Frontal cortex (tissue), 4 donors: ENCODE data around the gene BRAT1. TPM values are rescaled to one million over a fixed set of nuclear protein-coding genes. Genes with fewer than 3 reads are reported as not detected.

Source experiments
- DNase-seq, 2 donors: peaks; one replicate each; pipeline ENCODE4 v3.0.0; 2012; ENCODE audit warnings: low spot score in 2 of 2
- FAIRE-seq: peaks from 2 replicates; lab custom pipeline; 2012; peaks lifted over from hg19 to GRCh38; lab: Jason Lieb, UNC
- total RNA-seq: library from RNA; depleted of rRNA; stranded (reverse); fragments of >200 nt; gene quantifications from one replicate; pipeline ENCODE4 v1.2.3, GENCODE V29; 2014
- donor health status: control.
- donor health status: control.
- donor health status: control.

BRAT1 gene
- total RNA-seq, 1 donor from 2014 or later: 16.7 TPM

DNA sequence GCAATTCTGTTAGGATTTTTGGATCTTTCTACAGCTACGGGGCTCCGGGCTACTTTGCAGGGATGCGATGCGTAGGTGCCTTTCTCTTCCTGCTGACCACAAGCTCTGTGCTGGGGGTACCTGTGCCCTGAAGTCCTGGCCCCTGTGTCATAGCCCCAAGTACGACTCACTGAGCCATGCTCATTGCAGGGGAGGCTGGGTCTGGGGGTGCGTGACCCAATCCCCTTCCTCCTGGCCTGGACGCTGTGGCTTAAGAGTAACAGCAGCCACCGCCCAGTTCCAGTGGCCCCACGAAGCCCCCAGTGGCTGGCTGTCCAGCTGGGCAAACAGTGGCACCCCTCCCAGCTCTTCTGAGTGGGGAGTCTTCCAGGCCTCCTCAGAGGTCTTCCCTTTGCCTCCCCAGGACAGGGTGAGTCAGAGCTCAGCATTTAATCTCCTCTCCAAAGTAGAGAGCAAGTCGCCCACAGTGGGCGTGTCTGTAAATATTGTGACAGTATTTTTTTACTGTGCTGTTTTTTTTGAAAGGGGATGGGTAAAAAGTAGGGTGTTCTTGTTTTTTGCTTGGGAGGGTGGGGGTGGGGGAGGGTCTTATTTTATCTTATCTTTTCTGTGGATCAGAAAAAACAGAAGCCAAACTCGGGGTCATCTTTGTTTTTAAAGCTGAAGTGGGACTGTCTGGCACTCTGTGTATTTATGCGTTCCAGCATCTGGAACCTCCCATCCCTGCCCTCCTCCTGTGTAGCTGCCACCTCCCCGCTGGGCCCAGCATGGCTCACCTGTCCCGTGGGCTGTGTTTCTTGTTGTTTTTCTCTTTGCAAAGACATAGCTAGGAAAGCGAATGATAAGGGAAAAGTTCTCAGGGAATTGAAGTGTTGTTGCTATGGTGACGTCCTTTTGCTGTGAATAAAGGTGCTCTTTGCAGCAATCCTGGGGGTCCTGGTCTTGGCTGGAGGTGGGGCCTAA lies 27.5 kb downstream of the BRAT1 start:
- DNase-seq (no peak), FAIRE-seq (no peak)

GRCh38 chr7:2526659-2527504 lies 28.4 kb downstream of the BRAT1 start:
- no peak for DNase-seq
- no peak for FAIRE-seq

DNA sequence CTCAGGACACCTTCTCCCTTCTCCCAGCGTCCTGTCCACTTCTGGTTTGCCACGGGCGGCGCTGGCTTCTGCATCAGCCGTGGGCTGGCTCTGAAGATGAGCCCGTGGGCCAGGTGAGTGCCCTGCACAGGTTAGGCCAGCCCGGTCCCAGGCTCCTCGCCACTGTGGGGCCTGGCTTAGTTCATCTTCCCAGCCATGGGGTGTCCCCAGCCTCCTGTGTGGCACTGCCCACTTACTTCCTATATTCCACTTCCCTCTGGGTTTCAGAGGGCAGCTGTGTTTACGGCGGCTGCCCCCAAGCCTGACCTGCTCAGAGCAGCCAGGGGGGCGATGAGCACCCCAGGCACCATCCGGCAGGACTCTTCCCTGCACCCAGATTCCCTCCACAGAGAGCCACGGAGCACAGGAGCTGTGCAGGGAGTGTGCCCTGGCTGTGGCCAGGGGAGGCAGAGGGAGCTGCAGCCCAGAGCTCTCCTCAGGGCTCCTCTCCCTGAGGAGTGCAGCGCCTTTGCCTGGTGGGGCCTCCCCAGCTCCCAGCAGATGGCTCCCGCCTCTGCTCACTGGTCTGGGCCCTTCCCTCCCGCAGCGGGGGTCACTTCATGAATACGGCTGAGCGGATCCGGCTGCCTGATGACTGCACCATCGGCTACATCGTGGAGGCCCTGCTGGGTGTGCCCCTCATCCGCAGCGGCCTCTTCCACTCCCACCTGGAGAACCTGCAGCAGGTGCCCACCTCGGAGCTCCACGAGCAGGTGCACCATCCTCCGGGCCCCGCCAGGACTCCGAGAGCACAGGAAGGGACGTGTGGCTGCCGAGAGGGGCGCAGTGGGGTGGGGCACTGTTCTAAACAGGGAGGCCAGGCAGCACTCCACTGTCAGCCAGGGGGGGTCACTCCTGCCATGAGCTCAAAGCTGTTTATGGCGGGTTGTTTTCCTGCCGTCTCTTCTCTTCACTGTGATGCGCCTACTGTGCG lies 29.4 kb downstream of the BRAT1 start:
- no peak for FAIRE-seq
- no peak for DNase-seq

GRCh38 chr7:2524808-2525657 lies 30.3 kb downstream of the BRAT1 start:
- FAIRE-seq (no peak), DNase-seq (no peak)

DNA sequence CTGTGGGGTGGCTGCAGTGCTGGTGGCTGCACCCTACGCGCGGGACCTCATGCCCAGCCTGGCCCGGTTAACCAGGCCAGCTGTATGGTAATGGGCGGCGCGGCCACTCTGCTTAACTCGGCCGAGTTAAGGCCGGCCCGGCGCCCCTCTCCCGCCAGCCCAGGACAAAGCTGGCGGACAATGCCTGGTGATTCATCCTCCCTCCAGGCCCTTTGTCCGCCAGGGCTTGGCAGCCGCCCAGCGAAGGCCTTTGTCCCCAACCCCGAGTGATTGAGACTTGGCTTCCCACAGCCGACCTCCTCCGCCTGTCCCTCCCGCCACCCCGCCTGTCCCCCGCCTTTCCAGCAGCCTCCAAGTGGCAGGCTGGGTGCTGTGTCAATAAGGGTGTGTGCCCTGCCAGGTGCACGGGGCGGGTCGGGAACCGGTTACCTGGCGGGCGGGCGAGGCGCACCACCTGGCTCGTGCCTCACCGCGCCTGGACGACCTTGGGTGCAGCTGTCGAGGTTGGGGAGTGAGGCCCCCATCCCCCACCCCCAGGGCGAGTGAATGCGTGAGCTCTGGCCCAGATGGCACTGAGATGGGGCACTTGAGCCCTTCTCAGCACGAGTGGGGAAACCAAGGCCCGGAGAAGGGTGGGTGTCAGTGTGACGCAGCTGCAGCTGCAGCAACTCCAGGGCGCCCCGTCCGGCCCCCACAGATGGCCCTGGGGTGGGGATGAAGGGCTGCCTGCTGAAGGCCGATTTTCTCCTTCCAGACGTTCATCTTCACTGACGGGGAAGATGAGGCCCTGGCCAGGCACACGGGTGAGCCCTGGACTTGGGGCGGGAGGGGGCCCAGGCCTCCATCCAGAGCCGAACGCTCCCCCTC lies 31.1 kb downstream of the BRAT1 start:
- DNase-seq: peak; percentile 90 to 92
- FAIRE-seq: no peak

GRCh38 chr7:2523461-2523936 lies 31.8 kb downstream of the BRAT1 start:
- DNase-seq: no peak
- no peak for FAIRE-seq

DNA sequence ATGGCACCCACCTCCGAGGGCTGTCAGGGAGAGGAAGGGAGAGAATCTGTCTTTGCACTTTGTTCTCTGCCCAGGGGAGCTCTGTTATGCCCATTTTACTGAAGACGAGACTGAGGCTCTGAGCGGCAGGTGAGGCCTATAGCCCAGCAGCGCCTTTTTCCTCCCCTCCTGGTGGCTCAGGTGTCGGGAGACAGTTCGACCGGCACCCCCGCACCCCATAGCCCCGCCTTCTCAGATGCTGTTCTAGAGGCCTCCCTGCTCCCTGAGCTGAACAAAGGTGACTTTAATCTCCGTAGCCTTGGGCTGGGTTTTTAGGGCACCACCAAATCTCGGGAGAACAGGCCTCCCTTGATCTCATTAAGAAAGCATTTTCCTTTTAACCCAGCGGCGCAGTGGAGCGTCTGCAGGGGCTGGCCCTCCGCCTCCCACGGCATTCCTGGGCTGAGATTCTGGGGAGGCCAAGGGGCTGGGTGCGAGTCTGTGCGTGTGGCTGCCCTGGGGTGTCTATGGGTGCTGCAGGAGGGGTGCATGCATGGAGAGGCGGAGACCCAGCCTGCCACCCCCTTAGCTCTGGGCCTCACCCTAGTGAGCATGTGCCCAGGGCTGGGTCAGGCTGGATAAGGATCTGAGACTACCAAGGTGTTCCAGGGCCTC lies 32.4 kb downstream of the BRAT1 start:
- FAIRE-seq (no peak), DNase-seq (no peak)

GRCh38 chr7:2521952-2522591 lies 33.3 kb downstream of the BRAT1 start:
- FAIRE-seq (no peak), DNase-seq (no peak)

GRCh38 chr7:2521341-2521745 lies 34.0 kb downstream of the BRAT1 start:
- no peak for DNase-seq
- FAIRE-seq: no peak

DNA sequence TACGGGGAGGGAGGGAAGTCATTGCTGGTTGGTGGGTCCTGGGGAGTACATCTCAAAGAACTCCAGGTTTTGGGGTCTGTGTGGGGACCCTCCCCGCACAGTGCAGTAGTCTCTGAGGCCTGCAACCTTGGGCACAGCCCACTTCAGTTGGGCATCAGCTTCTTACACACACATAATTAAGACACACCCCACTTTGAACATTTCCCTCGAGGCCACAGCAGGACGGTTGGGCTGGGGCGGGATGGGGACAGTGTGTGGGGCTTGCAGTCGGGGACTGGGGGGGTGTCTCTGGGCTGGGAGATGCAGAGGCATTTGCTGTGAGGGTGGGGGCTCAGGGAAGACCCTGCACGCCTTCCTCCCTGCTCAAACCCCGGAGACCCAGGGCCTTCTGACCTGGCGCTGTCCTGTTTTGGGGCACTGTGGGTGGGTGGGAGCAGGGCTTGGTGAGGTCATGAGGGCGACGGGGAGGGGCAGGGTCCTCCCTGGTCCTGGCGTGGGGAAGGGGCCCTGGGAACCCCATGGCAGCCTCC lies 34.5 kb downstream of the BRAT1 start:
- FAIRE-seq: no peak

DNA sequence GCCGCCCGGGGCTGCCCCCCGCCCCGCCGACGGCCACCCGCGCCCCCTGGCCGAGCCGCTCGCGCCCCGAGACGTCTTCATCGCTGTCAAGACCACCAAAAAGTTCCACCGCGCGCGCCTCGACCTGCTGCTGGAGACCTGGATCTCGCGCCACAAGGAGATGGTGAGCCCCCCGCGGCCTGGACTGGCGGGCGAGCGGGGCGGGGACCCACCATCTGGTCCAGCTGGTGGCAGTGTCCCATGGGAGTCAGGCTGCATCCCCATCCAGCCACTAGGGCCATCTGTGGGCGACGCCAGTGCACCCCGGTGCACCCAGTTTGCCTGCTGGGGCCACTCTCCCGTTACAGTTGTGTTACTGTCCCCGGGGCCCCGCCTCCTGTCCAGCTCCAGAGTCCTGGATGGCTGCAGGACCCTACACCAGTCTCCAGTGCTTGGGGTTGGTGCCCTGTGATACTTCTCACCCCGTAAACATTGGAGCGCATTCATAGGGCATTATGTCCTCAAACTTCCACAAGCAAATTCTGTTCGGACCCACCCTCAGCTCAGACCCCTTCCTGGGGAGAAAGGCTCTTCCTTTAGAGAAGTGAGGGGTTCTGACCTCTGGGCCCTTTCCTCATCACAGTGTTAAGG lies 35.1 kb downstream of the BRAT1 start:
- DNase-seq: no peak
- no peak for FAIRE-seq

More for the DNA sequence above, 34.5 kb downstream of the BRAT1 start:
- DNase-seq: no peak

GRCh38 chr7:2519119-2519930 lies 36.0 kb downstream of the BRAT1 start, which contains the start of gene LFNG:
Gene LFNG, plus strand, starts transcription at chr7:2519774. Its CDS starts 88 bp downstream, at chr7:2519862.
- peak; percentile 100 for DNase-seq
- no peak for FAIRE-seq

DNA sequence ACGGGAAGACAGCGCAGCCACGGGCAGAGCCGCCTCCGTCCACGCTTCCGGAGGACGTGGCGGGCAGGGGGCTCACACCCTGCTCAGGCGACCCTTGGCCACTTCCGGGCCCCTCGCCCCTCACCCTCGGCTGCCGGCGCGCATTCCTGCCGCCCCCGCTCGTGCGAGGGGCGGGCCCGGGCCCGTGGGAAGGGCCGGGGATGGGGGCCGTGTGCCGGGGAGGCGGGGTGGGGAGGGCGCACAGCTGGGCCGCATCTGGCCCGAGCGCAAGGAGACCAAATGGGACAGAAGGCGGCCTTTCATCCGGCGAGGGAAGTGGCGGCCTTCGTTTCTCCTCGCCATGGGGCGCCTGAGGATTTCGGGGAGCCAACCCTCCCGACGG lies 36.6 kb downstream of the BRAT1 start:
- no peak for FAIRE-seq
- no peak for DNase-seq

DNA sequence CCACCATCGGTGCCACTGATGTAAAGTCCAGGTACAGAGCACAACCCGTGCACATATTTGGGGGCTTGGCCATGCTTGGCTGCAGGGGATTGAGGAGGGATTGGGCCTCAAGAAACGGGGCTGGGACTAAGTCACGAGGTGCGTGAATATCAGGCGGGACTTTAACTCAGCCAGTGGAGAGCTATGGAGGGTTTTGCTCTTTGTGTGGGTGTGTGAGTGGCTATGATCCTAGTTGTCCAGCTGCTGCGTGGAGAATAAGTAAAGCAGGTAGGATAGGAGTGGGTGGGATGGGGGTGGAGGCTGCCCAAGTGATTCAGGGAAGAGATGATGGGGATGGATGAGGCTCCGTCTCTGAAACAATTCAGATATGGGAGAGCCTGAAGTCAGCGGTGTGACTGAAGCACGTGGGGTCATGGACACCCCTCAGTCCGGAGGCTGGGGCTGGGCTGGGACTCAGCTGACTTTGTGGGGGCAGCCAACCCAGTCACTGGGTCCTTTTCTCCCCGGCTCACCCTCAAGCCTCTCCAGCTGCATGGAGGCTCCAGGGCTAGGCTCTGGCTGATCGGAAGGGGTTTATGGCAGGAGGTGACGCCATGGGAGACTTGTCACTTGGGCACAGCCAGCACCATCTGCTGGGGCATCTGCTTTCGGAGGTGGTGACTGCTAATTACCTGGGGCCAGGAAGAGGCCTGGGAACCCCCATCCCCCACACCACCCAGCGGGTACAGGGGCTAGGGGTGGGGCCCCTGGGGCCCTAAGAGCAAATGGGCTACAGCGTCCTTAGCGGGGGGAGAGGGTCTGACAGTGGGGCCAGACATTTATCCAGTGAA lies 37.4 kb downstream of the BRAT1 start:
- FAIRE-seq (no peak), DNase-seq (no peak)
